GM23338 (cell line): ENCODE results near the gene DSG2. TPM values are rescaled to one million over a fixed set of nuclear protein-coding genes. Genes with fewer than 3 reads are reported as not detected.

Experiments used
- ATAC-seq: fragments of 200-7000 bp; cut with Tn5 transposase; 3 replicates; pipeline ENCODE4 v1.9.1; 2020
- DNase-seq: peaks from one replicate; pipeline ENCODE4 v3.0.0-alpha.2; 2015; ENCODE audit warnings: low spot score
- H2AFZ ChIP-seq: fragments of 200-600 bp; sonication (generic); 2 replicates; pipeline ENCODE4 v1.8.0; 2016; ENCODE audit warnings: antibody characterized with exemption, mild to moderate bottlenecking, moderate library complexity
- H3F3A ChIP-seq: fragments of 200-600 bp; sonication (generic); replicated peaks from 2 replicates; pipeline ENCODE4 v1.8.0; 2017; ENCODE audit warnings: antibody characterized with exemption, mixed run types, low read depth
- H3K27ac ChIP-seq: fragments of 200-600 bp; sonication (generic); 2 replicates; pipeline ENCODE4 v1.6.1; 2016; ENCODE audit warnings: low read depth
- H3K27me3 ChIP-seq: fragments of 200-600 bp; sonication (generic); 2 replicates; pipeline ENCODE4 v1.8.0; 2016; ENCODE audit warnings: mild to moderate bottlenecking, mixed run types, moderate library complexity; ENCODE audit not compliant: insufficient read depth
- H3K36me3 ChIP-seq: fragments of 200-600 bp; sonication (generic); 2 replicates; pipeline ENCODE4 v1.8.0; 2016; ENCODE audit warnings: mild to moderate bottlenecking; ENCODE audit not compliant: insufficient read depth
- H3K4me1 ChIP-seq: fragments of 200-600 bp; sonication (generic); 2 replicates; pipeline ENCODE4 v1.8.0; 2016; ENCODE audit warnings: mild to moderate bottlenecking, moderate library complexity; ENCODE audit not compliant: insufficient read depth
- H3K4me2 ChIP-seq: fragments of 200-600 bp; sonication (generic); 2 replicates; pipeline ENCODE4 v1.7.1; 2017; ENCODE audit warnings: mixed run types
- H3K4me3 ChIP-seq: fragments of 200-600 bp; sonication (generic); 2 replicates; pipeline ENCODE4 v1.6.1; 2016; ENCODE audit warnings: mixed run types
- H3K79me2 ChIP-seq: fragments of 200-600 bp; sonication (generic); replicated peaks from 2 replicates; pipeline ENCODE4 v1.8.0; 2017; ENCODE audit warnings: mild to moderate bottlenecking; ENCODE audit not compliant: insufficient read depth
- H3K9me2 ChIP-seq: fragments of 200-600 bp; sonication (generic); 2 replicates; pipeline ENCODE4 v1.8.0; 2017; ENCODE audit not compliant: insufficient read depth
- H4K20me1 ChIP-seq: fragments of 200-600 bp; sonication (generic); replicated peaks from 2 replicates; pipeline ENCODE4 v1.8.0; 2017; ENCODE audit warnings: mild to moderate bottlenecking; ENCODE audit not compliant: insufficient read depth
- H3K27ac Mint-ChIP-seq: 2 replicates; pipeline ENCODE4 v1.8.0; 2020; ENCODE audit warnings: inconsistent platforms, mild to moderate bottlenecking, moderate library complexity, mixed read lengths
- H3K27me3 Mint-ChIP-seq: 3 replicates; pipeline ENCODE4 v1.8.0; 2022; ENCODE audit warnings: low read depth, mild to moderate bottlenecking, moderate library complexity, mixed read lengths, inconsistent platforms; ENCODE audit not compliant: insufficient read depth, poor library complexity
- H3K36me3 Mint-ChIP-seq: 3 replicates; pipeline ENCODE4 v1.8.0; 2021; ENCODE audit warnings: low read depth, mild to moderate bottlenecking, inconsistent platforms, moderate library complexity, mixed read lengths
- H3K4me1 Mint-ChIP-seq: 3 replicates; pipeline ENCODE4 v1.8.0; 2020; ENCODE audit warnings: mild to moderate bottlenecking, inconsistent platforms, mixed read lengths
- H3K4me3 Mint-ChIP-seq: 3 replicates; pipeline ENCODE4 v1.8.0; 2021; ENCODE audit warnings: moderate library complexity, mild to moderate bottlenecking, inconsistent platforms, mixed read lengths
- H3K9me3 Mint-ChIP-seq: 3 replicates; pipeline ENCODE4 v1.8.0; 2020; ENCODE audit warnings: moderate library complexity, mild to moderate bottlenecking, inconsistent platforms, mixed read lengths
- CREB1 ChIP-seq: fragments of 250-450 bp; sonication (Bioruptor Pico); IDR thresholded peaks from 2 replicates; pipeline ENCODE4 v1.5.0; 2020; ENCODE audit warnings: low read depth, mild to moderate bottlenecking, moderate library complexity
- EZH2 ChIP-seq: fragments of 200-600 bp; sonication (generic); IDR thresholded peaks from one replicate; pipeline ENCODE4 v1.8.0; 2017; ENCODE audit warnings: antibody characterized with exemption, mild to moderate bottlenecking, low read depth; ENCODE audit not compliant: unreplicated experiment
- EZH2phosphoT487 ChIP-seq: fragments of 200-600 bp; sonication (generic); IDR thresholded peaks from one replicate; pipeline ENCODE4 v1.8.1; 2018; ENCODE audit warnings: antibody characterized with exemption; ENCODE audit not compliant: unreplicated experiment
- JUNB ChIP-seq: IDR thresholded peaks from one replicate; pipeline ENCODE4 v1.6.1; 2016; ENCODE audit warnings: antibody characterized with exemption; ENCODE audit not compliant: unreplicated experiment
- NANOG ChIP-seq: IDR thresholded peaks from 2 replicates; pipeline ENCODE4 v1.6.1; 2016; ENCODE audit warnings: antibody characterized with exemption, borderline replicate concordance
- STAT1 ChIP-seq: IDR thresholded peaks from one replicate; pipeline ENCODE4 v1.6.1; 2016; ENCODE audit warnings: antibody characterized with exemption; ENCODE audit not compliant: unreplicated experiment
- ZNF331 ChIP-seq: fragments of 250-450 bp; sonication (Bioruptor Pico); IDR thresholded peaks from 2 replicates; pipeline ENCODE4 v1.5.0; 2020; ENCODE audit warnings: low read depth, mild to moderate bottlenecking, moderate library complexity
- ZNF462 ChIP-seq: fragments of 250-450 bp; sonication (Bioruptor Pico); IDR thresholded peaks from 2 replicates; pipeline ENCODE4 v1.5.0; 2020; ENCODE audit warnings: mild to moderate bottlenecking, moderate library complexity
- polyA plus RNA-seq: library from polyadenylated mRNA; unstranded; fragments of >200 nt; fragmentation: Nextera tagmentation; extraction: Ambion mirVana; gene quantifications from 2 replicates; pipeline ENCODE4 v1.2.1, GENCODE V29; 2016
- total RNA-seq: library from RNA; depleted of rRNA; stranded (reverse); fragments of >200 nt; shearing (Covaris generic); gene quantifications from 2 replicates; pipeline ENCODE4 v1.2.3, GENCODE V29; 2014
- TF ChIP-seq, protein P1 (sequence below): IDR thresholded peaks from one replicate; pipeline ENCODE4 v1.6.1; 2018; ENCODE audit warnings: antibody characterized with exemption; ENCODE audit not compliant: unreplicated experiment

DSG2 gene
- total and polyA plus RNA-seq, 2 experiments from 2014 or later = 44.7 to 144 TPM

GRCh38 chr18:31591113-31591512 is 93.1 kb downstream of the DSG2 start (continued):
- TF ChIP-seq, protein P1, sequence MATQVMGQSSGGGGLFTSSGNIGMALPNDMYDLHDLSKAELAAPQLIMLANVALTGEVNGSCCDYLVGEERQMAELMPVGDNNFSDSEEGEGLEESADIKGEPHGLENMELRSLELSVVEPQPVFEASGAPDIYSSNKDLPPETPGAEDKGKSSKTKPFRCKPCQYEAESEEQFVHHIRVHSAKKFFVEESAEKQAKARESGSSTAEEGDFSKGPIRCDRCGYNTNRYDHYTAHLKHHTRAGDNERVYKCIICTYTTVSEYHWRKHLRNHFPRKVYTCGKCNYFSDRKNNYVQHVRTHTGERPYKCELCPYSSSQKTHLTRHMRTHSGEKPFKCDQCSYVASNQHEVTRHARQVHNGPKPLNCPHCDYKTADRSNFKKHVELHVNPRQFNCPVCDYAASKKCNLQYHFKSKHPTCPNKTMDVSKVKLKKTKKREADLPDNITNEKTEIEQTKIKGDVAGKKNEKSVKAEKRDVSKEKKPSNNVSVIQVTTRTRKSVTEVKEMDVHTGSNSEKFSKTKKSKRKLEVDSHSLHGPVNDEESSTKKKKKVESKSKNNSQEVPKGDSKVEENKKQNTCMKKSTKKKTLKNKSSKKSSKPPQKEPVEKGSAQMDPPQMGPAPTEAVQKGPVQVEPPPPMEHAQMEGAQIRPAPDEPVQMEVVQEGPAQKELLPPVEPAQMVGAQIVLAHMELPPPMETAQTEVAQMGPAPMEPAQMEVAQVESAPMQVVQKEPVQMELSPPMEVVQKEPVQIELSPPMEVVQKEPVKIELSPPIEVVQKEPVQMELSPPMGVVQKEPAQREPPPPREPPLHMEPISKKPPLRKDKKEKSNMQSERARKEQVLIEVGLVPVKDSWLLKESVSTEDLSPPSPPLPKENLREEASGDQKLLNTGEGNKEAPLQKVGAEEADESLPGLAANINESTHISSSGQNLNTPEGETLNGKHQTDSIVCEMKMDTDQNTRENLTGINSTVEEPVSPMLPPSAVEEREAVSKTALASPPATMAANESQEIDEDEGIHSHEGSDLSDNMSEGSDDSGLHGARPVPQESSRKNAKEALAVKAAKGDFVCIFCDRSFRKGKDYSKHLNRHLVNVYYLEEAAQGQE = no peak
- no peak for TF ChIP-seq NANOG

GRCh38 chr18:31591628-31592027 is 93.7 kb downstream of the DSG2 start, which contains the start of gene TTR:
Gene TTR (plus strand): TSS chr18:31591877. CDS start chr18:31591903, 26 bp downstream.
- TF ChIP-seq EZH2 (no peak), EZH2phosphoT487 (no peak), ZNF331 (CRISPR knock-in tag) (no peak), ZNF462 (CRISPR knock-in tag) (no peak), STAT1 (no peak), NANOG (no peak), JUNB (no peak), CREB1 (CRISPR knock-in tag) (no peak)
- no peak within 1 kb of the TSS for H3K4me2 ChIP-seq
- Mint-ChIP-seq H3K4me1 (peaks cover 11% of the 10 kb centered on the region; the same call in 2 of the 3 replicates), H3K27ac (no peak within 1 kb of the TSS), H3K27me3 (peaks cover 6% of the 10 kb centered on the region), H3K9me3 (no peaks in the 10 kb centered on the region), H3K36me3 (no peaks in the 10 kb centered on the region), H3K4me3 (no peak within 1 kb of the TSS)
- DNase-seq (no peak), ATAC-seq (no peak)
- no peak within 1 kb of the TSS for H3K4me3 ChIP-seq
- no peaks in the 10 kb centered on the region for H3K79me2 ChIP-seq
- H3K9me2 ChIP-seq = peaks cover 4% of the 10 kb centered on the region; the same call in 1 of the 2 replicates
- no peak within 1 kb of the TSS for H3K27ac ChIP-seq
- no peaks in the 10 kb centered on the region for H3K4me1 ChIP-seq
- H4K20me1 ChIP-seq = no peaks in the 10 kb centered on the region
- H3K27me3 ChIP-seq = no peaks in the 10 kb centered on the region
- no peaks in the 10 kb centered on the region for H3F3A ChIP-seq
- no peaks in the 10 kb centered on the region for H3K36me3 ChIP-seq
- H2AFZ ChIP-seq = no peak within 1 kb of the TSS
